ENCODE measurements around the gene KCNJ10.

GRCh38 chr1:160049101-160049500 is 20.9 kb downstream of the KCNJ10 start:
- TF ChIP-seq, protein P1, sequence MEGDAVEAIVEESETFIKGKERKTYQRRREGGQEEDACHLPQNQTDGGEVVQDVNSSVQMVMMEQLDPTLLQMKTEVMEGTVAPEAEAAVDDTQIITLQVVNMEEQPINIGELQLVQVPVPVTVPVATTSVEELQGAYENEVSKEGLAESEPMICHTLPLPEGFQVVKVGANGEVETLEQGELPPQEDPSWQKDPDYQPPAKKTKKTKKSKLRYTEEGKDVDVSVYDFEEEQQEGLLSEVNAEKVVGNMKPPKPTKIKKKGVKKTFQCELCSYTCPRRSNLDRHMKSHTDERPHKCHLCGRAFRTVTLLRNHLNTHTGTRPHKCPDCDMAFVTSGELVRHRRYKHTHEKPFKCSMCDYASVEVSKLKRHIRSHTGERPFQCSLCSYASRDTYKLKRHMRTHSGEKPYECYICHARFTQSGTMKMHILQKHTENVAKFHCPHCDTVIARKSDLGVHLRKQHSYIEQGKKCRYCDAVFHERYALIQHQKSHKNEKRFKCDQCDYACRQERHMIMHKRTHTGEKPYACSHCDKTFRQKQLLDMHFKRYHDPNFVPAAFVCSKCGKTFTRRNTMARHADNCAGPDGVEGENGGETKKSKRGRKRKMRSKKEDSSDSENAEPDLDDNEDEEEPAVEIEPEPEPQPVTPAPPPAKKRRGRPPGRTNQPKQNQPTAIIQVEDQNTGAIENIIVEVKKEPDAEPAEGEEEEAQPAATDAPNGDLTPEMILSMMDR (tag by site-specific recombination; IDR thresholded peaks at IDR 0.05), result no peak
- no peak for TF ChIP-seq PRDM6 (tag by site-specific recombination; IDR thresholded peaks at IDR 0.05)
- TF ChIP-seq ZBTB7A (tag by site-specific recombination; IDR thresholded peaks at IDR 0.05; ENCODE audit: low read depth), result no peak
- TF ChIP-seq ATF2 (tag by site-specific recombination; IDR thresholded peaks at IDR 0.05; ENCODE audit: low read depth), result no peak
- no peak for TF ChIP-seq ZNF121 (tag by site-specific recombination; IDR thresholded peaks at IDR 0.05)
